BE2C (cell line): Measurements from ENCODE around the gene RPS4Y2.

ENCODE experiments used
- DNase-seq: peaks from one replicate; pipeline ENCODE4 v3.0.0-alpha.2; 2020
- H3K27me3 ChIP-seq: fragments of 250-450 bp; sonication (Bioruptor Pico); 2 replicates; pipeline ENCODE4 v1.5.1; 2020; ENCODE audit warnings: mild to moderate bottlenecking
- H3K36me3 ChIP-seq: fragments of 250-450 bp; sonication (Bioruptor Pico); 2 replicates; pipeline ENCODE4 v1.5.1; 2020; ENCODE audit warnings: mild to moderate bottlenecking
- H3K4me1 ChIP-seq: fragments of 250-450 bp; sonication (Bioruptor Pico); 2 replicates; pipeline ENCODE4 v1.5.1; 2020
- H3K4me3 ChIP-seq: 2 replicates; pipeline ENCODE4 v1.5.1; 2011; ENCODE audit warnings: low read depth, low read length
- H3K9me3 ChIP-seq: fragments of 250-450 bp; sonication (Bioruptor Pico); 2 replicates; pipeline ENCODE4 v1.5.1; 2020
- TF ChIP-seq, protein P1 (sequence below): IDR thresholded peaks from 2 replicates; pipeline ENCODE4 v1.5.1; 2012; ENCODE audit warnings: mild to moderate bottlenecking, low read depth, low read length

The RPS4Y2 gene

GRCh38 chrY:20745060-20745459, 10.8 kb upstream of the RPS4Y2 start:
- Histone ChIP-seq H3K4me1 (no peaks in the 10 kb centered on the region), H3K4me3 (no peak overlapping the region), H3K36me3 (no peaks in the 10 kb centered on the region), H3K27me3 (no peaks in the 10 kb centered on the region), H3K9me3 (no peaks in the 10 kb centered on the region)
- no peak for DNase-seq
- TF ChIP-seq, protein P1, sequence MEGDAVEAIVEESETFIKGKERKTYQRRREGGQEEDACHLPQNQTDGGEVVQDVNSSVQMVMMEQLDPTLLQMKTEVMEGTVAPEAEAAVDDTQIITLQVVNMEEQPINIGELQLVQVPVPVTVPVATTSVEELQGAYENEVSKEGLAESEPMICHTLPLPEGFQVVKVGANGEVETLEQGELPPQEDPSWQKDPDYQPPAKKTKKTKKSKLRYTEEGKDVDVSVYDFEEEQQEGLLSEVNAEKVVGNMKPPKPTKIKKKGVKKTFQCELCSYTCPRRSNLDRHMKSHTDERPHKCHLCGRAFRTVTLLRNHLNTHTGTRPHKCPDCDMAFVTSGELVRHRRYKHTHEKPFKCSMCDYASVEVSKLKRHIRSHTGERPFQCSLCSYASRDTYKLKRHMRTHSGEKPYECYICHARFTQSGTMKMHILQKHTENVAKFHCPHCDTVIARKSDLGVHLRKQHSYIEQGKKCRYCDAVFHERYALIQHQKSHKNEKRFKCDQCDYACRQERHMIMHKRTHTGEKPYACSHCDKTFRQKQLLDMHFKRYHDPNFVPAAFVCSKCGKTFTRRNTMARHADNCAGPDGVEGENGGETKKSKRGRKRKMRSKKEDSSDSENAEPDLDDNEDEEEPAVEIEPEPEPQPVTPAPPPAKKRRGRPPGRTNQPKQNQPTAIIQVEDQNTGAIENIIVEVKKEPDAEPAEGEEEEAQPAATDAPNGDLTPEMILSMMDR: no peak

- no peaks in the 10 kb centered on the region for H3K27me3 ChIP-seq
- H3K36me3 ChIP-seq: no peaks in the 10 kb centered on the region
- TF ChIP-seq, protein P1: no peak
- no peaks in the 10 kb centered on the region for H3K9me3 ChIP-seq
- DNase-seq: no peak
- no peak overlapping the region for H3K4me3 ChIP-seq
- no peaks in the 10 kb centered on the region for H3K4me1 ChIP-seq
Measured at GRCh38 chrY:20746919-20747318, 9.0 kb upstream of the RPS4Y2 start.

DNA sequence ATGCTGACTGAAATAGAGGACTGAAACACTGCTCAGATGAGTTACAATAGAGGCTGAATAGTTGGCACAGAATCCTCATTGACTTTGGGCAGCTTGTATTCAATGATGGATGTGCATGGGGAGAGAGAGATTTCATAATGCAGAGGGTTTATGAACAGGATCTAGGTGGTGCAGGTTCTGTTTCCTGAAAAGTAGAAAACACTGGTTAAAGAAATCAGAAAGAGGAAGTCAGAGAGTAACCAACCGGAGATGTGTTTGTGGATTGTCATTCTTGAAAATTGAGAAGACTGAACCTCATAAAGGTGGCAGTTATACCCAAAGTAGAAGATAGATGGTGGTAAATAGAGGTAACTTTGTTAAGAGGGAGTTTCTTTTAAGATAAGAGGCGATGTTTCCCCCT, 8.0 kb downstream of the RPS4Y2 start:
- no peak for DNase-seq
- H3K27me3 ChIP-seq: no peaks in the 10 kb centered on the region

GRCh38 chrY:20765117-20765516, 9.2 kb downstream of the RPS4Y2 start:
- H3K9me3 ChIP-seq: no peaks in the 10 kb centered on the region
- H3K27me3 ChIP-seq: no peaks in the 10 kb centered on the region
- H3K4me1 ChIP-seq: no peaks in the 10 kb centered on the region
- H3K4me3 ChIP-seq: no peak overlapping the region
- DNase-seq: no peak
- TF ChIP-seq, protein P1: no peak
- no peaks in the 10 kb centered on the region for H3K36me3 ChIP-seq

More for the DNA sequence above, 8.0 kb downstream of the RPS4Y2 start:
- Histone ChIP-seq H3K9me3 (no peaks in the 10 kb centered on the region), H3K36me3 (no peaks in the 10 kb centered on the region), H3K4me1 (no peaks in the 10 kb centered on the region), H3K4me3 (no peak overlapping the region)
- TF ChIP-seq, protein P1: no peak

DNA sequence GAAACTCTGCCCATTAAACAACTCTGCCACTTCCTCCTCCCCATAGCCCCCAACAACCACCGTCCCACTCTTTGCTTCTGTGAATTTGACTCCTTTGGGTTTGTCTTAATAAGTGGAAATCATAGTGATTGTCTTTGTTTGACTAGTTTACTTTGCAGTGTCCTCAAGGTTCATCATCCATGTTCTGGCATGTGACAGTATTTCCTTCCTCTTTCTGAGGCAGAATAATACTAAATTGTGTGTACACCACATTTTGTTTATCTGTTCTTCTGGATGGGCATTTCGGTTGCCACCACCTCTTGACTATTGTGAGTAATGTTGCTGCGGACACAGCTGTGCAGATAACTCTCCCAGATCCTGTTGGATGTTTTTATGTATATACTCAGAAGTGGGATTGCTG, 14.8 kb downstream of the RPS4Y2 start:
- TF ChIP-seq, protein P1: no peak
- H3K4me3 ChIP-seq: no peak overlapping the region
- no peaks in the 10 kb centered on the region for H3K27me3 ChIP-seq
- H3K36me3 ChIP-seq: no peaks in the 10 kb centered on the region
- no peak for DNase-seq
- no peaks in the 10 kb centered on the region for H3K4me1 ChIP-seq
- H3K9me3 ChIP-seq: no peaks in the 10 kb centered on the region

- H3K4me3 ChIP-seq: no peak overlapping the region
- H3K4me1 ChIP-seq: no peaks in the 10 kb centered on the region
- TF ChIP-seq, protein P1: no peak
- H3K36me3 ChIP-seq: no peaks in the 10 kb centered on the region
- H3K27me3 ChIP-seq: no peaks in the 10 kb centered on the region
- no peaks in the 10 kb centered on the region for H3K9me3 ChIP-seq
- DNase-seq: no peak
Measured at GRCh38 chrY:20776104-20776503, 20.2 kb downstream of the RPS4Y2 start.
